ENCODE data around the gene CNN3.

CNN3 gene

DNA sequence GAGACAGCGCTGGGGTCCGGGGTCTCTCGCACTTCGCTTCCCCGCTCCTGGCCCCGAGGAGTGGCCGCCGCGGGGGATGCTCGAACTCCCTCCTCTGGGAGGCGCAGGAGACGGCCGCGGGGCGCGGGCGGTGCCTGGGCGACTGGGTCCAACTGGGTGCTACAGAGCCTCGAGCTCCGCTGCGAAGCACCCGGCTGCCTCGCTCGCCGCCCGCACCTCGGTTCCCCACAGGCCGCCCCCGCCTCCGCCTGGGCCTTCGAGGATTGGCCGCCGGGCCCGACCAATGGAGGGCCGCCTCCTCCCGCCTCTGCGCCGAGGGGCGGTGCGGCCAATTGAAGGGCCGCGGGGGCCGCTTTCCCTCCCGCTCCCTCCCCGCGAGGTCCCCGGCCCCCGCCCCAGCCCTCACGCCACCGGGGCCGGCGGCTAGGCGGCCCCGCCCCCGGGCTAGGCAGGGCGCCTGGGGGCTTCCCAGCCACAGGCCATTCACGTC is at the start of gene CNN3:
CNN3 (minus strand) TSS at position 196 of the 490 bp plus-strand sequence. CDS start 216 bp downstream, outside the sequence.
- peak; percentile 56 to 67 for DNase-seq (ENCODE audit: low read depth in 2 of 2)

DNA sequence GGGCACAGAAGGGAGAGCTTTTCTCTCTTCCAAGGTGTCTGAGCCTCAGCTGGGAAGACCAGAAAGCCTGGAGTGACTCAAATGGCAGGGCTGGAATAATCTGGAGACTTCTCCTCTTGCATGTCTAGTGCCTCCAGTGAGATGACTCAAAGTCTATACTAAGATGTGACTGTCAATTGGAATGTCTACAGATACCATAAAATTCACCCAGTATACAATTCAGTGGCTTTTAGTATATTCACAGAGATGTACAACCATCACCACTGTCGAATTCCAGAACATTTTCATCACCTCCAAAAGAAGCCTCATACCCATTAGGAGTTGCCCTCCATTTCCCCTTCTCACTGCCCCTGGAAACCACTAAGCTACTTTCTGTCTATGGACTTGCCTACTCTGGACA is 47.9 kb upstream of the CNN3 start:
- DNase-seq (ENCODE audit: low read depth in 2 of 2) = no peak

DNA sequence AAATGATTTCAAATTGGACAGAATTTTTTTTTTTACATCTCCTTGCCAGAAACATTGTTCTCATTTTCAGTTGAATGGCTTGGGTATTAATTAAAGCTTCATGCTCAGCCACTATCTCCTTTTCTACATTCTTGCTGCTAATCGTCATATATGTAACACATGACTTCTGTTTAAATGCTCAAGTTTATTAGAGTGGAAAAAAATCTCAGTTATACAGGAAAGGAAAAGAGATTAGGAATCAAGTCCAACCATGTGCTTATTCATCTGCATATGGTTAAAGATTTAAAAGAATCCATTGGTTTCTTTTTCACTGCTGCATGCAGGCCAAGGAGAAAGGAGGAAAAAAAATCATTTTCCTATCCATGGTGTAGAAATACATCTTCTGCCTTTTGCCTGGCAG is 47.3 kb upstream of the CNN3 start:
- no peak for DNase-seq (ENCODE audit: low read depth in 2 of 2)

DNA sequence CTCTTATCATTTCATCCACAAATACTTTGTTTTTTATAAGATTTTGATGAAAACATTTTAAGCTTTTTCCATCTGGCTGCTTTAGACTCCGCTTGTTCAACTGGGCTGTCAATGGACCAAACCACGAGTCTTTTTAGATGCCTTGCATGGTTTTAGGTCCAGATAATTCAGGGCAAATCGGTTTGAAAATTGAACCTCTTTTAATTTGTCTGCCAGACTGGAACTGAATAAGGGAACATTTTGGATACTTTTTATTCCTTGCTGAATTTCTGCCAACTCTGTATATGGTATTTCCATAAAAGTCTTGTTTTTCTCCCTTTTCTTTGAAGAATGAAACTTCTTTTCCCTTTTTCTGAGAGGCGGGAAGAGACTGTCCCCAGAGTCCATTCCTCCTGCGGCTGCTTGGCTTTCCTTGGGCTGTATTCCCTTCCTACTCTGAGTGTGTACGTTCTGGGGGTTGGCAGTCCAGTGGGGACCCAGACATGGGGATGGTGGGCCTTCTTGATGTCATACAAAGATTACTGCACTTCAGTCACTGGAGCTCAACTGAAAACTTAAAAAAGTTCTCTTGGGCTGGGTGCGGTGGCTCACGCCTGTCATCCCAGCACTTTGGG is 46.5 kb upstream of the CNN3 start:
- DNase-seq (ENCODE audit: low read depth in 2 of 2) = no peak

DNA sequence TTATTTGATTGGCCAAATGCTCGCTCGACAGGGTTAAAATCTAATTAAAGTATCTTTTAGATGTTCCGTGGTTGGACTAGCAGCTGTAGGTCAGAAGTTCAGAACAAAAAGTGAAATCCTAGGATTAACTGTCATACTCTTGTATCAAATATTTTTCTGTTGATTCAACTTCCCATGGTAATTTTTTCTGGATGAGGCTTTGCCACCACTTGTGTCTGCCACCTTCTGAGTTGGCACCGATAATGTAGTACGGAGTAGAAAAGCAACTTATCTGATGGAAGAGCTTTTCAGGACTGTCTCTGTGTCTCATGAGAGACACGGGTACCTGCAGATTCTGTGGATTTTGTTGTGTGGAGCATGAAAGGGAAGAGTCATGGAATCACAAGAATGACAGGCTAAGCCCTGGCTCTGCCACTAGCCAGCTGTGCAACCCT is 44.6 kb upstream of the CNN3 start:
- DNase-seq (ENCODE audit: low read depth in 2 of 2) = no peak

DNA sequence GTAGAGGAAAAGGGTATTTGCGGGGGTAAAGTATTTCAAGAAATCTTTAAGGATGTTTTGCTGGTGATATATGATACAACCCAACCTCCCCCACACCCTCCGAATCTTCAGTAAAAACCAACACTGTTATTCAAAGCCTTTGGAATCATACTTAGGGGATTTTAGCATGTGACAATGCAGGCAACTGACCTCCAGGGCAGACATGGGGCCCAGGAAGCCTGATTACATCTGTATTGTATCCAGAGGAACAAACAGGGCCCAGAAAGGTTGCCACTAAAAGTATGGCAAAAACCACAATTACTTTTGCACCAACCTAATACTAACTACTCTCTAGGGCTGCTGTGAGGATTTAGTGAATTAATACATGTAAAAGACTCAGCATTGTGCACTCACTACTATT is 43.9 kb upstream of the CNN3 start:
- DNase-seq (ENCODE audit: low read depth in 2 of 2) = no peak

DNA sequence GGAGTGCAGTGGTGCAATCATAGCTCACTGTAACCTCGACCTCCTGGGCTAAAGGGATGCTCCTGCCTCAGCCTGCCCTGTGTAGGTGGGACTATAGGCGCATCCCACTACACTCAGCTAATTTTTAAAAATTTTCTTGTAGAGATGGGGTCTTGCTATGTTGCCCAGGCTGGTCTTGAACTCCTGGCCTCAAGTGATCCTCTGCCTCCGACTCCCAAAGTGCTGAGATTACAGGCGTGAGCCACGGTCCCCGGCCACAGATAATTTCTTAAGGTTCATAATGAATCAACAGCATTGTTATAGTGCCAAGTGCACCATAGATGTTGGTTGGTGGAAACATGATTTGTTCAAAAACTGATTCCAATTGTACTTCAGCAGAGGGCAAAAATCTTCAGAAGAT is 42.2 kb upstream of the CNN3 start:
- DNase-seq (ENCODE audit: low read depth in 2 of 2) = no peak

DNA sequence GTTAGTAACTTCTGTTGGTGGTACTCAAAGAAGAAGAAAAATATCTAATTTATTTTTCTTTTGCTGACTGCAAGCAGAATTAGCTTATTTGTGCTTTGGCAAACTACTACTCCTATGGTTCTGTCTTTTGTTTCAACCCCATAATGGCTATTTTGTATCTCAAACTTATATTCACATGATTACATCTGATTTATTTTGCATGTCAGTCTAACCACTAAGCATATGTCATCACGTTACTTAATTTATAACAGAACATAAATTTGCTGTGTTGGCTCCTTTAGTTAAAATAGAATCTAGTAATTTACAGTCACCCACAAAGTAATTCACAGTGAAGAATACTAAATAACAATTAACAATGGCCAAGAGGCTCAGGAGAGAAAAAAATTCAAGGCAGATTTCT is 39.1 kb upstream of the CNN3 start:
- DNase-seq (ENCODE audit: low read depth in 2 of 2) = no peak

DNA sequence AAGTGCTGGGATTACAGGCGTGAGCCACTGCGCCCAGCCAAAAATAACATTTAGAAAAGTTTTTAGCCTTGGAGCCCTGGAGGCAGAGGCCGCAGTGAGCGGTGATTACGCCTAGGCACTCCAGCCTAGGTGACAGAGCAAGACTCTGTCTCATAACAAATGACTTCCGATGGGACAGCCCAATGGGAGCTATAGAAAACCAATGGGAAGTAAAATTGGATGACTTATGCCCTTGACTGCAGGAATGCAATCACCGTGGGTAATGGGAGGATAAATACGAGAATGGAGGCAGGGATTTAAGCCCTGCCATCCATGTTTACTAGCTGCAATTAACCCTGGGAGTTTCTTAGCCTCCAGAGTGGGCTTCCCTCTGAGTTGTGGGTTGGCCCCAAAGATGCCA is 37.0 kb upstream of the CNN3 start:
- DNase-seq (ENCODE audit: low read depth in 2 of 2) = no peak

DNA sequence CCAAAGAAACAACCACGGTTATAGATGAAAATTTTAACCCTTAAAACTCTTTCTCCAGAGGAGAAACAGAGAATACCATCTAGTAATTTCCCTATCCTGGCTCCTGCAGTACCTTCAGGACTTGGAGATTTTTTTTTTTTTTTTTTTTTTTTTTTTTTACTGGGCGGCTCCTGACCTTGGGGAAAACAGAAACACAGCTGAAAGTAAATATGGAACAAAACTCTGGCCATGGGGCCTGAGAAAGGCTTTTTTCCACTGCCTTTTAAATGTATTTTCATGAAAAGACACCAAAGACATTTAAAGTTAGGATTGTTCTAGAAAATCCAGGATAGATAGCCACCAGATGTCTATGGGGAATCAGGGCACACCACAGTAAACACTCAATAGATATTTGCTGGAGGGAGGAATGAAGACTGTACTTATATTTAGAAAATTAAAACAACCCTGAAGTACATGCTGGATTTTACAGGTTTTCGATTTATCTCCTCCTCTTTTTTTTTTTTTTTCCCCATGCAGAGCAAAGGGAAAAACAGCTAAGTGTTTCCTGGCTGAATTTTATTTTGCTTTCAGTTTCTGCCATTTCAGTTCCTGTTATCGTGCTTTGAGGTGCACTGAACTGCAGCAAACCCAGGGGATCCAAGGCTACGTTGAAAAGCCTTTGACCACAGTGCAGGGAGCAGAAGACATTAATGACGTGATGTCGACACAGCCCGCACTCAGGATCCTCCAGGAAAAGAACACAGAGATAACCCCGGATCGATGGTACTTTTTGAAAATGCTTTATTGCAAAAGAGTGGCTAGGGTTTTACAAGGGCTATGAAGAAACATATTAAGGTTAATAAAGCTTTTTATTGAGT is 35.7 kb upstream of the CNN3 start:
- DNase-seq (ENCODE audit: low read depth in 2 of 2) = no peak

DNA sequence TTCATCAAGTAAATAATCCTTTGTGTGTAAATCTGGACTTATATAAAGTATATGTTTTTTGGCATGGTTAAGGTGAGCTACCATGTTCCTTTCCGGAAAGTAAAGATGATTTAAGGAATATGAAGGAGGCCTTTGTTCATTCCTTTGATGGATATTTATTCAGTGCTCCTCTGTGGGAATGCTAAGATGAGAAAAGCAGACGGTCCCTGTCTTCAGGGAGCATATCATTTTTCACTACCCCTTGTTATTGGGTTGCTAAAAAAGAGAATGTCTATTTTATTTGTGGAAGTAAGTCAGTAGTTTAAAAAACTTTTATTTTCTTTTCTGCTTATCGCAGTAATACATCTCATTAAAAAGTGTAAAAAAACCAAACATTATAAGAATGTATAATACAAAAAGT is 35.1 kb upstream of the CNN3 start:
- DNase-seq (ENCODE audit: low read depth in 2 of 2) = no peak

DNA sequence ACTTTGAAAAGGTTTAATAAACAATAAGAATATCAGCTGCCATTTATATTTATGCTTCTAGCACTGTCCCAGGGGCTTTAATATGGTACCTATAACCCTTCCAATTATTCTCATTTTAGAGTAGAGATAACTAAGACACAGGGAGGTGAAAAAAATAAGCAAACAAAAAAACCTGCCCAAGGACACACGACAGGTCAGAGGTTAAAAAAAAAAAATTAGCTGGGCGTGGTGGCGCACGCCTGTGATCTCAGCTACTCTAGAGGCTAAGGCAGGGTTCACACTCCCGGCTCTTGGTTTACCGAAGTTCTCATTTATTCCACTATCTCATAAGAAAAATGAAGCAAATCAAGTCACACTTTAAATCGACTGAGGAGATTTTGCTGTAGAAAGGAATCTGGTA is 34.7 kb upstream of the CNN3 start:
- DNase-seq (ENCODE audit: low read depth in 2 of 2) = no peak

DNA sequence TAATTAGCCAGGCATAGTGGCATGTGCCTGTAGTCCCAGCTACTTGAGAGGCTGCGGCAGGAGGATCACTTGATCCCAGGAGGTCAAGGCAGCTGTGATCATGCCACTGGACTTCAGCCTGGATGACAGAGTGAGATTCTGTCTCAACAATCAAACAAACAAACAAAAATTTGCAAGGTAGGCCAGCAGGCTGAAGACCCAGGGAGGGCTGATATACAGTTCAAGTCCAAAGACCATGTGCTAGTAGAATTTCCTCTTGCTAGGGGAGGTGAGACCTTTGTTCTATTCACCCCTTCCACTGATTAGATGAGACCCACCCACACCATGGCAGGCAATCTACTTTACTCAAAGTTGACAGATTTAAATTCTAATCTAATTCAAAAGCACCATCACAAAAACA is 31.2 kb upstream of the CNN3 start:
- no peak for DNase-seq (ENCODE audit: low read depth in 2 of 2)

DNA sequence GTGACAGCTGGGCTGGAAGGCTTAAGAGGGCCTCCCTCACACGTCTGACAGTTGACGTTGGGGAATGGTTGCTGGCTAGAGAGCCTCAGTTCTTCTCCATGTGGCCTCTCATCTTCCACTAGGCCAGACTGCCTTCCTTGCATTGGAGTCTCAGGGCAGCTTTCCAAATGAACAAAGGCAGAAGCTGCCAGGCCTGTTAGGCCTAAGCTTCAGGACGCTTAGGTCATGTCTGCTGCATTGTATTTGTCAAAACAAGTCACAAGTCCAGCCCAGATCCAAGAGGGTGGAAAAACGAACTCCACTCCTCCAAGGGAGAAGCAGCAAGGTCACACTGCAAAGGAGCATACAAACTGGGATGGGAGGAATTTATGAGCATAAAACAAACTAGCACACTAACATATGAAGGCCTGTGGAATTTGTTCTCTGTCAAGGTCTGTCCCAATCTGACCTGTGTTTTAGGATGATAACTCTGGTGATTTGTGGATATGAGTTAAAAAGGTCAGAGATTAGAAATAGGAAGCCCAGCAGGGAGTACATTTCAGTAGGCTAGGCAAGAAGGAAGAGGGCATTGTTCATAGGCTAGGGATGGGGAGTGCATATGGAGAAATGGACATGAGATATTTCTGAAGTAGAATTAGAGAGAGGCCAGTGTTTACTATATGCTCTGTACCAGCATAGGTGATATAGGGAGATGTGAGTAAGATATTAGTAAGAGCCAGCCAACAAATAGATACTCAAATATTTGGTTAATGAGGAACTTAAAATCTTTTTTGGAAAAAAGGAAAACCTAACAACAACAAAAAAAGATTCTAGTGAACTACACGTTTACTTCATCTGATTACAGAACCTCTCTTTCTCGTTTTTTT is 29.1 kb upstream of the CNN3 start:
- no peak for DNase-seq (ENCODE audit: low read depth in 2 of 2)

DNA sequence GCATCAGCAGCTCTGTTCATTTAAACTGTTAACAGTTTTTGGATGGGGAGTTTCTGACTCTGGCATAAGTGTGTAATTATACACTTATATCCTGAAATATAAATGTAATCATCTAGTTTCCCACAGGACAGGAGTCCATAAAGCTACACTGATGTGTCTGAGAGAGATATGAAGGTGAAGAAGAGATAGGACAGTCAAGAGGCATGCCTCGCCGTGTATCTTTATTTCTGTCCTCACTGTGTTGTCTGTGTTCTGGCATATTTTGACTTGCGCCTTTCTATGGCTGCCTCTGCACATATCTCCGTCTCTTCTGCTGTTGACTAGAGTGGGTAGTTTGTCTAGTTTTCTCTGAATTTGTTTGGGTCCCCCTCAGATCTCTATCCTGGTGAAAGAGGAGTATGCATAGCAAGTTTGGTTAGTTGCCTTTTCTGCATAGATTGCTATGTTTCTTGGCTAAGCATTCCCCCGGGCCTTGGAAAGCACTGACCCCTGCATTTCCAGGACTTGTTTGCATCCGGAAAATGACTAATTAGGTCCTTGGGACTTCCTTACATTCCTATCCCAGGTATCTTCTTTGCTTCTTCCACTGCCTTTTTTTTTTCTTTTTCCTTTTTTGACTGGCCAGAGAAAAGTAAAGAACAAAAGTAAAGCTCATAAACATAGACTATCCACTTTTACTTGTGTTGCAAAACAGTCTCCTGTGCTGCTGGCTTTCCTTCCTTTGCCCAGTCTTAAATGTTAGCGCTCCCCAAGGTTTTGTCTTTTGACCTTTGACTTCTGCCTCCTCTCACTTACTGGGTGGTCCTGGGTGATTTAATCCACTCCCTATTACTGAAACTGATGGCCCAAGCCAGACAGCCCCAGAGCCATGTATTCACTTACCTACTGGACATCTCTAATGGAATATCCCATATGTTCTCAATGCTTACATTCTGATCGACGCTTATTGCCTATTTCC is 27.6 kb upstream of the CNN3 start:
- no peak for DNase-seq (ENCODE audit: low read depth in 2 of 2)

DNA sequence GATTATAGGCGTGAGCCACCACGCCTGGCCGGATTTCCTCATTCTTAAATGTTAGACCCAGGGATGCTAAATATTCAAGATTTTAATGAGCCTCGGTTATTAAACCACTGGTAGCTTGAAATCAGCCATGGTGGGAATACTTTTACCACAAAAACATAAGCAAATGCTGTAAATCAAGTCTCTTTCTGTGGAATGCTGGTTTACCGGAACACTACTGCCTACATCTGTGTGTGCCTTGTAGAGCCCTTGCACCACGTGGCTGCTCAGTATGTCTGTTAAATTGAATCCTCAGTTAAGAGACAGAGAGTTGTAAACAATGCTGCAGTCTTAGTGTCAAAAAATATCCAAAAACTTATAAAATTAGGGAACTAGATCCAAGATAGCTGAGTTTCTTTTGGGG is 26.8 kb upstream of the CNN3 start:
- DNase-seq (ENCODE audit: low read depth in 2 of 2) = no peak

DNA sequence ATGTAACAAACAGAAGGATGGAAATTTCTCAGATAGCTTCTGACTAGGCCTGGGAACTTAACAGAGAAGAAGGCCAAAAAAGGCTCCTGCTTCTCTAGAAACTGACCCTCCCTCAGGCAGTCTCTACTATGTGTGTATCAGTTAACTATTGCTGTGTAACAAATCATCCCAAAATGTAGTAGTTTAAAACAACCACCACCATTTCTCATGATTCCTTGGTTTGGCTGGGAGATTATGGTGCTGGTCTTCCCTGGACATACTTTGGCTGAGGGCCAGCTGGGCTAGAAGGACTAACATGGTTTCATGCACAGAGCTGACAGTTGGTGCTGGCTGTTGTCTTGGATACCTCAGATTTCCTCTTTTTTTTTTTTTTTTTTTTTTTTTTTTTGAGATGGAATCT is 26.2 kb upstream of the CNN3 start:
- DNase-seq (ENCODE audit: low read depth in 2 of 2) = no peak

DNA sequence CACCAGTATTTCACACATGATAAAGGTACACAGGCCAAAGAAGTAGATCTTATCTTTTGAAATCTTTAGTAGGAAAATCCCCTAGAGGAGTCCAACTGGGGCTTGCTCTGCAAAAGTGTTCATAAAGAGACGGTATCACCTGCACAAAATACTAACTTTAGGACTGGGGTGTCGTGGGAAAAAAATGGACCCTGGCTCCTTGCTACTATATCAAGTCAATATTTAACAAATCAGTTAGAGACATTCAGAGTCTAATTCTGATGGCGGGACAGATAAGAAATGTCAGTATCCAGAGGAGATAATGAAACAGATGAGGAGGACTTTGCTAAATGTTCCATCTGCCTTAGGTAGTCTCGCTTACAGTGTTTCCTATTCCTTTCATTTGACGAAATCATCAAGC is 25.6 kb upstream of the CNN3 start:
- DNase-seq (ENCODE audit: low read depth in 2 of 2) = no peak

DNA sequence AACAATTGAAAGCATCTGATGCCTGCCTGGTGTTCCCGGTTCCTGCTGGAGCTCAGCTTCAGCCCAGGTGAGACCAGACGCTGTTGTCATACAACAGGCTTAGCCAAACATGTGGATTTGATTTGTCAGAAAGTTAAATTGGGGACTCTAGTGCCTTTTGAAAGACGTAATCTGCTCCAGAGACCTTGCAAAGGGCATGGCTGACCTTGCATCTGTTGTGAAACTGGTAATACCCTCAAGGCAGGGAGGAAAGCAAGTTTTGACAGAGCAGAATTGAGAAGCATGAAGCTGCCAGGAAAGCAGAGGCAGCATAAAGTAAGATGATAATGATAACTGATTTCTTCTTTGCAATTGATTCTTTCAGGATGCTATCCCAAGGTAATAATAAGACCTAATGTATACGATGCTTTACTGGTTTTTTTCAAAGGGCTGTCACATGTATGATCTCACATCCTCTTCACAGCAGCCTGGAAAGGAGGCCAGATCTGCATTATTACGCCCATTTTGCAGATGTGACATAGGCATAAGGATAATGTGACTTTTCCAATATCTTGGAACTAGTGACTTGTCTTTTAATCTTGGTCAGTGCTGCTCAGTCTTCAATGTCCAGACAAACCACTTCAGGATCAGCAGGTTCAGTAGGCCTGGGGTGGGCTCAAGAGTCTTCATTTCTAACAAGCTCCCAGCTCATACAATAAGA is 24.7 kb upstream of the CNN3 start:
- no peak for DNase-seq (ENCODE audit: low read depth in 2 of 2)

DNA sequence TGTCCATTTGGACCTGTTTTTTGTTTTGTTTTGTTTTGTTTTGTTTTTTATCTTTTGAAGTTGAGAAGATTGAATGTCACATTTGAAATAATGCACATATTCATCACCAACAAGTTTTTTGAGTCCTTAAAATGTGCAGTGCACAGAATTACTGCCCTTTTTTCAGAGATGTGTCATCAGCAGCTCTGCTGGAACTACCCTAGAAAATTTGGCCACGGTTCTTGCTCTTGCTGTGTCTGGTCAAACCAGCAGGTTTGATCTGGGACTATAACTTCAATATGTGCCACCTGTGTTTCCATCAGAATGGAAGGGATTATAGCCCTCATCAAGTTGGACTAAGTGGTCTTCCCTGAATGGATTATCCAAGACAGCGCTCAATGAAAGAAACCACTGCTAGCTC is 24.1 kb upstream of the CNN3 start:
- DNase-seq (ENCODE audit: low read depth in 2 of 2) = no peak

All from stimulated activated CD4-positive, alpha-beta T cell treated with anti-CD3 and anti-CD28 coated beads, Interleukin-1b, Interleukin-23, amount 100 ng/mL, for 4 hours (primary cell).